HepG2 (cell line): ENCODE data around the gene KIAA0319L. TPM values are rescaled to one million over a fixed set of nuclear protein-coding genes. Genes with fewer than 3 reads are reported as not detected.

Experiments used
- ELF3 ChIP-seq: IDR thresholded peaks from 2 replicates; pipeline ENCODE4 v1.6.1; 2016; ENCODE audit warnings: missing genetic modification reagents, missing compliant biosample characterization
- ERF ChIP-seq: IDR thresholded peaks from 2 replicates; pipeline ENCODE4 v1.6.1; 2018; ENCODE audit warnings: missing biosample characterization, missing genetic modification reagents
- FOXJ3 ChIP-seq: sonication (generic); formaldehyde crosslinking; IDR thresholded peaks from 2 replicates; pipeline ENCODE4 v1.4.0; 2020; ENCODE audit warnings: missing genetic modification reagents, mild to moderate bottlenecking, borderline replicate concordance
- GATA4 ChIP-seq: sonication (generic); IDR thresholded peaks from 2 replicates; pipeline ENCODE4 v1.6.1; 2016; ENCODE audit warnings: antibody characterized with exemption, low read depth, borderline replicate concordance
- KLF13 ChIP-seq: sonication (generic); formaldehyde crosslinking; IDR thresholded peaks from 2 replicates; pipeline ENCODE4 v1.4.0; 2020; ENCODE audit warnings: mild to moderate bottlenecking, missing genetic modification reagents
- PITX1 ChIP-seq: sonication (generic); formaldehyde crosslinking; IDR thresholded peaks from 2 replicates; pipeline ENCODE4 v1.5.1; 2020; ENCODE audit warnings: mild to moderate bottlenecking, missing genetic modification reagents
- POLR2A ChIP-seq, 2 experiments: IDR thresholded peaks; 2 replicates each; pipeline ENCODE4 v1.6.1; 2011; ENCODE audit warnings: low read depth in 2 of 2, low read length in 2 of 2, mild to moderate bottlenecking in 1 of 2, moderate library complexity in 1 of 2; ENCODE audit not compliant: insufficient read depth in 1 of 2
- RFX1 ChIP-seq: fragments of 450-650 bp; IDR thresholded peaks from 2 replicates; pipeline ENCODE4 v1.6.1; 2017
- RORA ChIP-seq: sonication (generic); formaldehyde crosslinking; IDR thresholded peaks from 2 replicates; pipeline ENCODE4 v1.5.0; 2020; ENCODE audit warnings: mild to moderate bottlenecking, missing genetic modification reagents, moderate library complexity
- SP4 ChIP-seq: sonication (generic); formaldehyde crosslinking; IDR thresholded peaks from 2 replicates; pipeline ENCODE4 v1.8.1; 2023; ENCODE audit warnings: mild to moderate bottlenecking, missing genetic modification reagents
- TSC22D2 ChIP-seq: sonication (generic); formaldehyde crosslinking; IDR thresholded peaks from 2 replicates; pipeline ENCODE4 v1.5.1; 2020; ENCODE audit warnings: missing genetic modification reagents, mild to moderate bottlenecking, borderline replicate concordance
- ZFP36 ChIP-seq: fragments of 150-350 bp; IDR thresholded peaks from 2 replicates; pipeline ENCODE4 v1.6.1; 2018; ENCODE audit warnings: borderline replicate concordance, low read length, low read depth; ENCODE audit not compliant: partially characterized antibody
- ZNF256 ChIP-seq: sonication (generic); formaldehyde crosslinking; conservative IDR thresholded peaks from 2 replicates; pipeline ENCODE4 v1.4.0; 2020; ENCODE audit warnings: missing genetic modification reagents
- ZNF350 ChIP-seq: sonication (generic); formaldehyde crosslinking; IDR thresholded peaks from 2 replicates; pipeline ENCODE4 v1.4.0; 2020; ENCODE audit warnings: mild to moderate bottlenecking, low read depth, missing genetic modification reagents, borderline replicate concordance
- ZNF687 ChIP-seq: sonication (generic); formaldehyde crosslinking; IDR thresholded peaks from 2 replicates; pipeline ENCODE4 v1.5.1; 2020; ENCODE audit warnings: mild to moderate bottlenecking, missing genetic modification reagents, moderate library complexity
- ZNF780A ChIP-seq: sonication (generic); formaldehyde crosslinking; IDR thresholded peaks from 2 replicates; pipeline ENCODE4 v1.8.0; 2022; ENCODE audit warnings: mild to moderate bottlenecking, missing genetic modification reagents, moderate library complexity
- ZNF792 ChIP-seq: IDR thresholded peaks from 2 replicates; pipeline ENCODE4 v1.6.1; 2016
- polyA plus RNA-seq, 8 experiments: library from polyadenylated mRNA; depleted of rRNA in 3 of 8; stranded (reverse) in 7 of 8; unstranded in 1 of 8; fragments of >200 nt; fragmentation: Illumina TruSeq in 4 of 8; extraction: Trizol in 4 of 8; gene quantifications; 2 replicates each; pipeline versions ENCODE4 v1.2.1 to v1.2.3, GENCODE V29; 2011 to 2016; ENCODE audit warnings: low read depth in 4 of 8, missing spikeins in 1 of 8, mixed read lengths in 1 of 8; ENCODE audit not compliant: insufficient read depth in 1 of 8
- total RNA-seq, 5 experiments: library from RNA; depleted of rRNA; stranded (reverse); fragments of >200 nt; fragmentation: Illumina TruSeq; extraction: Trizol; gene quantifications; 2 replicates each; pipeline ENCODE4 v1.2.3, GENCODE V29; 2016; ENCODE audit warnings: low read depth in 1 of 5
- TF ChIP-seq, protein P1 (sequence below): sonication (generic); formaldehyde crosslinking; IDR thresholded peaks from 2 replicates; pipeline ENCODE4 v1.4.0; 2020; ENCODE audit warnings: missing genetic modification reagents, borderline replicate concordance
- TF ChIP-seq, protein P2 (sequence below): sonication (generic); formaldehyde crosslinking; IDR thresholded peaks from 2 replicates; pipeline ENCODE4 v1.4.0; 2020; ENCODE audit warnings: mild to moderate bottlenecking, missing genetic modification reagents, borderline replicate concordance
- TF ChIP-seq, protein P3 (sequence below): sonication (generic); formaldehyde crosslinking; IDR thresholded peaks from 2 replicates; pipeline ENCODE4 v1.5.0; 2020; ENCODE audit warnings: missing genetic modification reagents, mild to moderate bottlenecking, borderline replicate concordance

The KIAA0319L gene
- total and polyA plus RNA-seq, 2 of the 13 experiments (the other 11 are each of a cell fraction or from before 2014, with no cell fraction given): 33.4 to 82.6 TPM

GRCh38 chr1:35557118-35557610 lies at the start of gene KIAA0319L (continued):
- TF ChIP-seq, protein P1, sequence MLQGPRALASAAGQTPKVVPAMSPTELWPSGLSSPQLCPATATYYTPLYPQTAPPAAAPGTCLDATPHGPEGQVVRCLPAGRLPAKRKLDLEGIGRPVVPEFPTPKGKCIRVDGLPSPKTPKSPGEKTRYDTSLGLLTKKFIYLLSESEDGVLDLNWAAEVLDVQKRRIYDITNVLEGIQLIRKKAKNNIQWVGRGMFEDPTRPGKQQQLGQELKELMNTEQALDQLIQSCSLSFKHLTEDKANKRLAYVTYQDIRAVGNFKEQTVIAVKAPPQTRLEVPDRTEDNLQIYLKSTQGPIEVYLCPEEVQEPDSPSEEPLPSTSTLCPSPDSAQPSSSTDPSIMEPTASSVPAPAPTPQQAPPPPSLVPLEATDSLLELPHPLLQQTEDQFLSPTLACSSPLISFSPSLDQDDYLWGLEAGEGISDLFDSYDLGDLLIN (CRISPR knock-in tag): 0 out of 2 replicates have a peak, but pooled peaks have one; percentile 23
- TF ChIP-seq ERF (CRISPR knock-in tag) (peak; percentile 60; the same call in 1 of the 2 replicates), ZNF780A (CRISPR knock-in tag) (no peak), ELF3 (CRISPR knock-in tag) (peak; percentile 57; the same call in 1 of the 2 replicates), POLR2A (IDR thresholded peaks at IDR 0.05; ENCODE audit: insufficient read depth in 1 of 2, low read depth in 2 of 2, low read length in 2 of 2) (peak; percentile 60 to 87), TSC22D2 (CRISPR knock-in tag) (no peak), KLF13 (CRISPR knock-in tag) (no peak), PITX1 (CRISPR knock-in tag) (no peak), GATA4 (peak; percentile 12; the same call in 1 of the 2 replicates), ZNF792 (no peak), ZNF687 (CRISPR knock-in tag) (peak; percentile 88), ZNF350 (CRISPR knock-in tag) (peak; percentile 85; the same call in 1 of the 2 replicates), FOXJ3 (CRISPR knock-in tag) (no peak), RORA (CRISPR knock-in tag) (no peak), ZFP36 (no peak), ZNF256 (0 out of 2 replicates have a peak, but pooled peaks have one; percentile 52), SP4 (CRISPR knock-in tag) (no peak), RFX1 (no peak)
- TF ChIP-seq, protein P2, sequence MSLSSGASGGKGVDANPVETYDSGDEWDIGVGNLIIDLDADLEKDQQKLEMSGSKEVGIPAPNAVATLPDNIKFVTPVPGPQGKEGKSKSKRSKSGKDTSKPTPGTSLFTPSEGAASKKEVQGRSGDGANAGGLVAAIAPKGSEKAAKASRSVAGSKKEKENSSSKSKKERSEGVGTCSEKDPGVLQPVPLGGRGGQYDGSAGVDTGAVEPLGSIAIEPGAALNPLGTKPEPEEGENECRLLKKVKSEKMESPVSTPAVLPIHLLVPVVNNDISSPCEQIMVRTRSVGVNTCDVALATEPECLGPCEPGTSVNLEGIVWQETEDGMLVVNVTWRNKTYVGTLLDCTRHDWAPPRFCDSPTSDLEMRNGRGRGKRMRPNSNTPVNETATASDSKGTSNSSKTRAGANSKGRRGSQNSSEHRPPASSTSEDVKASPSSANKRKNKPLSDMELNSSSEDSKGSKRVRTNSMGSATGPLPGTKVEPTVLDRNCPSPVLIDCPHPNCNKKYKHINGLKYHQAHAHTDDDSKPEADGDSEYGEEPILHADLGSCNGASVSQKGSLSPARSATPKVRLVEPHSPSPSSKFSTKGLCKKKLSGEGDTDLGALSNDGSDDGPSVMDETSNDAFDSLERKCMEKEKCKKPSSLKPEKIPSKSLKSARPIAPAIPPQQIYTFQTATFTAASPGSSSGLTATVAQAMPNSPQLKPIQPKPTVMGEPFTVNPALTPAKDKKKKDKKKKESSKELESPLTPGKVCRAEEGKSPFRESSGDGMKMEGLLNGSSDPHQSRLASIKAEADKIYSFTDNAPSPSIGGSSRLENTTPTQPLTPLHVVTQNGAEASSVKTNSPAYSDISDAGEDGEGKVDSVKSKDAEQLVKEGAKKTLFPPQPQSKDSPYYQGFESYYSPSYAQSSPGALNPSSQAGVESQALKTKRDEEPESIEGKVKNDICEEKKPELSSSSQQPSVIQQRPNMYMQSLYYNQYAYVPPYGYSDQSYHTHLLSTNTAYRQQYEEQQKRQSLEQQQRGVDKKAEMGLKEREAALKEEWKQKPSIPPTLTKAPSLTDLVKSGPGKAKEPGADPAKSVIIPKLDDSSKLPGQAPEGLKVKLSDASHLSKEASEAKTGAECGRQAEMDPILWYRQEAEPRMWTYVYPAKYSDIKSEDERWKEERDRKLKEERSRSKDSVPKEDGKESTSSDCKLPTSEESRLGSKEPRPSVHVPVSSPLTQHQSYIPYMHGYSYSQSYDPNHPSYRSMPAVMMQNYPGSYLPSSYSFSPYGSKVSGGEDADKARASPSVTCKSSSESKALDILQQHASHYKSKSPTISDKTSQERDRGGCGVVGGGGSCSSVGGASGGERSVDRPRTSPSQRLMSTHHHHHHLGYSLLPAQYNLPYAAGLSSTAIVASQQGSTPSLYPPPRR: peak; percentile 27; the same call in 1 of the 2 replicates
- TF ChIP-seq, protein P3, sequence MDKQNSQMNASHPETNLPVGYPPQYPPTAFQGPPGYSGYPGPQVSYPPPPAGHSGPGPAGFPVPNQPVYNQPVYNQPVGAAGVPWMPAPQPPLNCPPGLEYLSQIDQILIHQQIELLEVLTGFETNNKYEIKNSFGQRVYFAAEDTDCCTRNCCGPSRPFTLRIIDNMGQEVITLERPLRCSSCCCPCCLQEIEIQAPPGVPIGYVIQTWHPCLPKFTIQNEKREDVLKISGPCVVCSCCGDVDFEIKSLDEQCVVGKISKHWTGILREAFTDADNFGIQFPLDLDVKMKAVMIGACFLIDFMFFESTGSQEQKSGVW: no peak
